ENCODE results near the gene CDC45. TPM values are rescaled to one million over a fixed set of nuclear protein-coding genes. Genes with fewer than 3 reads are reported as not detected.

The CDC45 gene
- polyA plus RNA-seq, 1 donor (not counting 4 experiments of a cell fraction or from before 2014, with no cell fraction given): 22.7 TPM

GRCh38 chr22:19494676-19495173 lies 15.0 kb downstream of the CDC45 start:
- Histone ChIP-seq H3K36me3 (ENCODE audit: control insufficient read depth in 2 of 2, extremely low read depth in 1 of 2, insufficient read depth in 2 of 2, low read length in 2 of 2) (peaks cover 2% of the 10 kb centered on the region in 2 experiments), H4K20me1 (ENCODE audit: control insufficient read depth, extremely low read depth, insufficient read depth, low read length) (no peaks in the 10 kb centered on the region), H3K4me2 (ENCODE audit: control insufficient read depth, extremely low read depth, insufficient read depth, low read depth, low read length) (no peak overlapping the region), H3K4me3 (ENCODE audit: control insufficient read depth in 2 of 3, extremely low read depth in 1 of 3, insufficient read depth in 2 of 3, low read depth in 1 of 3, low read length in 3 of 3) (no peak overlapping the region), H3K27ac (ENCODE audit: control insufficient read depth, insufficient read depth, low read length) (no peak overlapping the region), H3K79me2 (ENCODE audit: control insufficient read depth, insufficient read depth, low read length) (no peaks in the 10 kb centered on the region), H3K9ac (ENCODE audit: control insufficient read depth, extremely low read depth, insufficient read depth, low read length) (no peak overlapping the region), H3K9me3 (ENCODE audit: control insufficient read depth, low read depth, low read length) (no peaks in the 10 kb centered on the region), H3K4me1 (ENCODE audit: control insufficient read depth, extremely low read depth, insufficient read depth, low read length) (no peaks in the 10 kb centered on the region), H2AFZ (ENCODE audit: control insufficient read depth, low read length) (no peak overlapping the region), H3K9me1 (ENCODE audit: control insufficient read depth, extremely low read depth, insufficient read depth, low read length) (no peaks in the 10 kb centered on the region), H3K27me3 (ENCODE audit: control insufficient read depth, extremely low read depth, insufficient read depth, low read length) (no peaks in the 10 kb centered on the region)
- FAIRE-seq (no peak), DNase-seq (ENCODE audit: low read depth, low spot score) (no peak)
- TF ChIP-seq EZH2 (IDR thresholded peaks at IDR 0.05; ENCODE audit: low read length): no peak
- TF ChIP-seq, protein P1, sequence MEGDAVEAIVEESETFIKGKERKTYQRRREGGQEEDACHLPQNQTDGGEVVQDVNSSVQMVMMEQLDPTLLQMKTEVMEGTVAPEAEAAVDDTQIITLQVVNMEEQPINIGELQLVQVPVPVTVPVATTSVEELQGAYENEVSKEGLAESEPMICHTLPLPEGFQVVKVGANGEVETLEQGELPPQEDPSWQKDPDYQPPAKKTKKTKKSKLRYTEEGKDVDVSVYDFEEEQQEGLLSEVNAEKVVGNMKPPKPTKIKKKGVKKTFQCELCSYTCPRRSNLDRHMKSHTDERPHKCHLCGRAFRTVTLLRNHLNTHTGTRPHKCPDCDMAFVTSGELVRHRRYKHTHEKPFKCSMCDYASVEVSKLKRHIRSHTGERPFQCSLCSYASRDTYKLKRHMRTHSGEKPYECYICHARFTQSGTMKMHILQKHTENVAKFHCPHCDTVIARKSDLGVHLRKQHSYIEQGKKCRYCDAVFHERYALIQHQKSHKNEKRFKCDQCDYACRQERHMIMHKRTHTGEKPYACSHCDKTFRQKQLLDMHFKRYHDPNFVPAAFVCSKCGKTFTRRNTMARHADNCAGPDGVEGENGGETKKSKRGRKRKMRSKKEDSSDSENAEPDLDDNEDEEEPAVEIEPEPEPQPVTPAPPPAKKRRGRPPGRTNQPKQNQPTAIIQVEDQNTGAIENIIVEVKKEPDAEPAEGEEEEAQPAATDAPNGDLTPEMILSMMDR (optimal IDR thresholded peaks at IDR 0.05 in 1 of 3, IDR thresholded peaks at IDR 0.05 in 1 of 3, conservative IDR thresholded peaks at IDR 0.05 in 1 of 3; ENCODE audit: extremely low read depth in 1 of 3, insufficient read depth in 2 of 3, low read length in 3 of 3): no peak
- dilution Hi-C loops (cut with MboI; ENCODE audit: extremely low pct_ligation_motif_present, low sequenced_read_pairs): no loop called here

DNA sequence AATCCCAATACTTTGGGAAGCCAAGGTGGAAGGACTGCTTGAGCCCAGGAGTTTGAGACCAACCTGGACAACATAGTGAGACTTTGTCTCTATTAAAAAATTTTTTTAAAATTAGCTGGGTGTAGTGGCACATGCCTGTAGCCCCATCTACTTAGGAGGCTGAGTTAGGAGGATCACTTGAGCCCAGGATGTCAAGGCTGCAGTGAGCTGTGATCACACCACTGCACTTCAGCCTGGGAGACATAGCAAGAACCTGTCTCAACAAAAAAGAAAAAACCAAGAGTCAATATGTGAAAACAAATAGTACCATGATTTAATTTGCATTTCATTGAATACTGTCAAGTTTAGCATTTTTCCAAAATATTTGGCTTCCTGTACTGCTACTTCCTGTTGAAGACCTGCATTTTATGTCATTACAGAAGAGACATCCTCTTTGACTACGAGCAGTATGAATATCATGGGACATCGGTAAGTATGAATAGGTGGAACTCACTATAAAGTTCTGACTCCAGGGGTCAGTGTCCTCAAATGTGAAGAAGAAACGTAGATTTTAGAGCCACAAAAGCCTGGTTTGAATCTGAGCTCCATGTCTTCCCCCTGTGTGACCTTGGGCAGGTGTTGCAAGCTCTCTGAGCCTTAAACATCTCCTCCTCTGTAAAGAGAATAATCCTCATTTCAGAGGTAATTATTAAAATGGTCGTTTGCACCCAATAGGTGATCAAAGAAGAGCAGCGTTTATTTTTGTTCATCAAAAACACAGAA lies 16.0 kb downstream of the CDC45 start:
- TF ChIP-seq, protein P1 (optimal IDR thresholded peaks at IDR 0.05 in 1 of 3, IDR thresholded peaks at IDR 0.05 in 1 of 3, conservative IDR thresholded peaks at IDR 0.05 in 1 of 3; ENCODE audit: extremely low read depth in 1 of 3, insufficient read depth in 2 of 3, low read length in 3 of 3): no peak
- no peak for TF ChIP-seq EZH2 (IDR thresholded peaks at IDR 0.05; ENCODE audit: low read length)
- no peaks in the 10 kb centered on the region for H4K20me1 ChIP-seq (ENCODE audit: control insufficient read depth, extremely low read depth, insufficient read depth, low read length)
- H3K27ac ChIP-seq (ENCODE audit: control insufficient read depth, insufficient read depth, low read length): no peak overlapping the region
- H3K4me1 ChIP-seq (ENCODE audit: control insufficient read depth, extremely low read depth, insufficient read depth, low read length): no peaks in the 10 kb centered on the region
- dilution Hi-C loops (cut with MboI; ENCODE audit: extremely low pct_ligation_motif_present, low sequenced_read_pairs): no loop called here
- peaks cover 0 to 2% of the 10 kb centered on the region in 2 experiments for H3K36me3 ChIP-seq (ENCODE audit: control insufficient read depth in 2 of 2, extremely low read depth in 1 of 2, insufficient read depth in 2 of 2, low read length in 2 of 2)
- no peak for DNase-seq (ENCODE audit: low read depth, low spot score)
- H3K9me1 ChIP-seq (ENCODE audit: control insufficient read depth, extremely low read depth, insufficient read depth, low read length): no peaks in the 10 kb centered on the region
- no peak overlapping the region for H3K4me3 ChIP-seq (ENCODE audit: control insufficient read depth in 2 of 3, extremely low read depth in 1 of 3, insufficient read depth in 2 of 3, low read depth in 1 of 3, low read length in 3 of 3)
- H3K9ac ChIP-seq (ENCODE audit: control insufficient read depth, extremely low read depth, insufficient read depth, low read length): no peak overlapping the region
- FAIRE-seq: no peak
- H2AFZ ChIP-seq (ENCODE audit: control insufficient read depth, low read length): no peak overlapping the region
- H3K9me3 ChIP-seq (ENCODE audit: control insufficient read depth, low read depth, low read length): no peaks in the 10 kb centered on the region
- no peaks in the 10 kb centered on the region for H3K79me2 ChIP-seq (ENCODE audit: control insufficient read depth, insufficient read depth, low read length)
- H3K27me3 ChIP-seq (ENCODE audit: control insufficient read depth, extremely low read depth, insufficient read depth, low read length): no peaks in the 10 kb centered on the region
- no peak overlapping the region for H3K4me2 ChIP-seq (ENCODE audit: control insufficient read depth, extremely low read depth, insufficient read depth, low read depth, low read length)
